DOHH2 (cell line): ENCODE measurements around the gene MBP.

Source experiments
- H3F3A ChIP-seq: fragments of 200-600 bp; sonication (generic), shearing (Covaris generic); 2 replicates; pipeline ENCODE4 v1.6.0; 2016; ENCODE audit warnings: antibody characterized with exemption, mild to moderate bottlenecking; ENCODE audit not compliant: control insufficient read depth, insufficient read depth
- H3K27ac ChIP-seq: fragments of 200-600 bp; sonication (generic); 2 replicates; pipeline ENCODE4 v1.5.1; 2014; ENCODE audit warnings: low read depth, mild to moderate bottlenecking, low read length, moderate library complexity
- H3K27me3 ChIP-seq: fragments of 200-600 bp; sonication (generic); 2 replicates; pipeline ENCODE4 v1.6.1; 2014; ENCODE audit warnings: mild to moderate bottlenecking, low read length, mixed read lengths; ENCODE audit not compliant: control insufficient read depth
- H3K36me3 ChIP-seq: fragments of 200-600 bp; sonication (generic); 2 replicates; pipeline ENCODE4 v1.6.1; 2014; ENCODE audit warnings: mild to moderate bottlenecking, low read length, moderate library complexity, mixed read lengths; ENCODE audit not compliant: control insufficient read depth
- H3K4me1 ChIP-seq: fragments of 200-600 bp; sonication (generic); 2 replicates; pipeline ENCODE4 v1.6.1; 2014; ENCODE audit warnings: mild to moderate bottlenecking, low read length, mixed read lengths; ENCODE audit not compliant: control insufficient read depth
- H3K4me2 ChIP-seq: fragments of 200-600 bp; sonication (generic); 2 replicates; pipeline ENCODE4 v1.6.0; 2014; ENCODE audit warnings: mild to moderate bottlenecking, low read length, moderate library complexity
- H3K4me3 ChIP-seq: fragments of 200-600 bp; sonication (generic); 2 replicates; pipeline ENCODE4 v1.5.1; 2014; ENCODE audit warnings: mild to moderate bottlenecking, low read length, mixed read lengths
- H3K79me2 ChIP-seq: fragments of 200-600 bp; sonication (generic); 2 replicates; pipeline ENCODE4 v1.6.1; 2014; ENCODE audit warnings: mild to moderate bottlenecking, low read length, mixed read lengths; ENCODE audit not compliant: control insufficient read depth
- H3K9me2 ChIP-seq: fragments of 200-600 bp; sonication (generic); replicated peaks from 2 replicates; pipeline ENCODE4 v1.6.1; 2014; ENCODE audit warnings: mild to moderate bottlenecking, low read length, mixed read lengths; ENCODE audit not compliant: control insufficient read depth
- H3K9me3 ChIP-seq: fragments of 200-600 bp; sonication (generic); 2 replicates; pipeline ENCODE4 v1.6.1; 2014; ENCODE audit warnings: antibody characterized with exemption, low read length, mixed read lengths; ENCODE audit not compliant: control insufficient read depth, insufficient read depth
- H4K20me1 ChIP-seq: fragments of 200-600 bp; sonication (generic); 2 replicates; pipeline ENCODE4 v1.6.0; 2014; ENCODE audit warnings: low read depth, mild to moderate bottlenecking, antibody characterized with exemption, low read length, moderate library complexity; ENCODE audit not compliant: control insufficient read depth, insufficient read depth
- CTCF ChIP-seq: fragments of 200-600 bp; sonication (generic); IDR thresholded peaks from one replicate; pipeline ENCODE4 v1.5.1; 2014; ENCODE audit warnings: antibody characterized with exemption, mild to moderate bottlenecking, low read depth, low read length; ENCODE audit not compliant: poor library complexity, severe bottlenecking
- EZH2phosphoT487 ChIP-seq: fragments of 200-600 bp; sonication (generic); IDR thresholded peaks from 2 replicates; pipeline ENCODE4 v1.6.1; 2017; ENCODE audit warnings: borderline replicate concordance, mild to moderate bottlenecking, antibody characterized with exemption, low read length, moderate library complexity, mixed read lengths

The MBP gene

GRCh38 chr18:77052983-77053309 is 79.6 kb downstream of the MBP start:
- Histone ChIP-seq H3K79me2 (peaks cover 14% of the 10 kb centered on the region), H3K4me2 (peak overlapping the region; percentile 70), H3F3A (peaks cover 14% of the 10 kb centered on the region), H3K27ac (peak overlapping the region; percentile 74), H3K4me1 (peaks cover 67% of the 10 kb centered on the region), H4K20me1 (no peaks in the 10 kb centered on the region), H3K36me3 (peaks cover 6% of the 10 kb centered on the region), H3K9me3 (no peaks in the 10 kb centered on the region), H3K4me3 (peak overlapping the region; percentile 56), H3K9me2 (no peaks in the 10 kb centered on the region), H3K27me3 (no peaks in the 10 kb centered on the region)
- no peak for TF ChIP-seq CTCF

GRCh38 chr18:77052297-77052982 is 80.1 kb downstream of the MBP start:
- Histone ChIP-seq H3K4me2 (peak overlapping the region; percentile 70), H4K20me1 (no peaks in the 10 kb centered on the region), H3K36me3 (peaks cover 6% of the 10 kb centered on the region), H3F3A (peaks cover 13% of the 10 kb centered on the region), H3K4me1 (peaks cover 72% of the 10 kb centered on the region), H3K27me3 (no peaks in the 10 kb centered on the region), H3K4me3 (peak overlapping the region; percentile 56), H3K79me2 (peaks cover 14% of the 10 kb centered on the region), H3K9me3 (no peaks in the 10 kb centered on the region), H3K27ac (peak overlapping the region; percentile 74), H3K9me2 (no peaks in the 10 kb centered on the region)
- TF ChIP-seq CTCF, result no peak
- no peak for TF ChIP-seq EZH2phosphoT487

GRCh38 chr18:77051581-77052296 is 80.8 kb downstream of the MBP start:
- H3K36me3 ChIP-seq, result peaks cover 11% of the 10 kb centered on the region
- peaks cover 8% of the 10 kb centered on the region for H3F3A ChIP-seq
- H3K79me2 ChIP-seq, result peaks cover 14% of the 10 kb centered on the region
- no peaks in the 10 kb centered on the region for H3K9me2 ChIP-seq
- H3K4me3 ChIP-seq, result no peak overlapping the region
- TF ChIP-seq CTCF (no peak), EZH2phosphoT487 (no peak)
- no peak overlapping the region for H3K4me2 ChIP-seq
- no peaks in the 10 kb centered on the region for H3K9me3 ChIP-seq
- no peaks in the 10 kb centered on the region for H3K27me3 ChIP-seq
- H3K27ac ChIP-seq, result no peak overlapping the region
- no peaks in the 10 kb centered on the region for H4K20me1 ChIP-seq
- H3K4me1 ChIP-seq, result peaks cover 72% of the 10 kb centered on the region
